Sigmoid colon (tissue), 7 donors: ENCODE data around the gene GALNT10. TPM values are rescaled to one million over a fixed set of nuclear protein-coding genes. Genes with fewer than 3 reads are reported as not detected.
A peak's percentile ranks its signal among the peaks of the same experiment; 100 is the strongest.

Experiments used
- DNase-seq: peaks from one replicate; pipeline ENCODE4 v3.0.0-alpha.2; 2019
- H3K27ac ChIP-seq, 4 donors: fragments of 200-600 bp; sonication (generic); one replicate each; pipeline ENCODE4 v1.5.1; 2016 to 2019; ENCODE audit warnings: mild to moderate bottlenecking in 1 of 4
- H3K27me3 ChIP-seq, 3 donors: fragments of 200-600 bp; sonication (generic); one replicate each; pipeline ENCODE4 v1.5.1; 2019; ENCODE audit warnings: mild to moderate bottlenecking in 1 of 3
- H3K36me3 ChIP-seq, 4 donors: fragments of 200-600 bp; sonication (generic); one replicate each; pipeline ENCODE4 v1.5.1; 2016 to 2019
- H3K4me1 ChIP-seq, 4 donors: fragments of 200-600 bp; sonication (generic); one replicate each; pipeline ENCODE4 v1.5.1; 2017 to 2019
- H3K4me3 ChIP-seq, 4 donors: fragments of 200-600 bp; sonication (generic); one replicate each; pipeline ENCODE4 v1.5.1; 2017 to 2019; ENCODE audit warnings: mild to moderate bottlenecking in 2 of 4, moderate library complexity in 1 of 4
- H3K9me3 ChIP-seq, 4 donors: fragments of 200-600 bp in 3 of 4; sonication (generic) in 3 of 4; one replicate each; pipeline versions ENCODE4 v1.5.1 to v1.6.1; 2013 to 2019
- EP300 ChIP-seq, 4 donors: sonication (generic); formaldehyde crosslinking; IDR thresholded peaks; one replicate each; pipeline ENCODE4 v1.6.1; 2017; ENCODE audit warnings: antibody characterized with exemption in 4 of 4
- POLR2A ChIP-seq, 2 donors: fragments of 450-650 bp; IDR thresholded peaks; one replicate each; pipeline ENCODE4 v1.6.1; 2016; ENCODE audit warnings: antibody characterized with exemption in 2 of 2, mild to moderate bottlenecking in 2 of 2, moderate library complexity in 2 of 2
- POLR2AphosphoS5 ChIP-seq, 4 donors: sonication (generic); formaldehyde crosslinking; IDR thresholded peaks; one replicate each; pipeline ENCODE4 v1.6.1; 2017; ENCODE audit warnings: antibody characterized with exemption in 4 of 4
- WGBS, 2 donors: extraction: QIAGEN DNeasy Blood & Tissue Kit; methylation state at CpG; one replicate each; pipeline ENCODE4 v1.1.7; 2013; 5-methylcytosine and 5-hydroxymethylcytosine counted together
- intact Hi-C: fragments of 100-400 bp; cut with DNase I; formaldehyde crosslinking; loops from one replicate; pipeline ENCODE4 v1.15.1; 2023
- polyA plus RNA-seq, 3 donors: library from polyadenylated mRNA; stranded (reverse); fragments of 200-250 nt; gene quantifications; one replicate each; pipeline ENCODE4 v1.2.3, GENCODE V29; 2013
- total RNA-seq, 4 donors: library from RNA; depleted of rRNA; stranded (reverse); fragments of >200 nt; gene quantifications; one replicate each; pipeline ENCODE4 v1.1.0, GENCODE V29; 2016
- TF ChIP-seq, protein P1 (sequence below), 4 experiments: fragments of 450-650 bp in 3 of 4; fragments of 200-600 bp in 1 of 4; IDR thresholded peaks; one replicate each; pipeline ENCODE4 v1.5.1; 2016 to 2019; ENCODE audit warnings: antibody characterized with exemption in 4 of 4, mild to moderate bottlenecking in 3 of 4, moderate library complexity in 2 of 4
- donor health status: healthy with polysubstance abuse.
- donor health status: Bipolar disorder and iron deficiency.
- donor health status: healthy.

GALNT10 gene
- total and polyA plus RNA-seq, 7 donors: 6.0 to 41.7 (median 24.3) TPM

DNA sequence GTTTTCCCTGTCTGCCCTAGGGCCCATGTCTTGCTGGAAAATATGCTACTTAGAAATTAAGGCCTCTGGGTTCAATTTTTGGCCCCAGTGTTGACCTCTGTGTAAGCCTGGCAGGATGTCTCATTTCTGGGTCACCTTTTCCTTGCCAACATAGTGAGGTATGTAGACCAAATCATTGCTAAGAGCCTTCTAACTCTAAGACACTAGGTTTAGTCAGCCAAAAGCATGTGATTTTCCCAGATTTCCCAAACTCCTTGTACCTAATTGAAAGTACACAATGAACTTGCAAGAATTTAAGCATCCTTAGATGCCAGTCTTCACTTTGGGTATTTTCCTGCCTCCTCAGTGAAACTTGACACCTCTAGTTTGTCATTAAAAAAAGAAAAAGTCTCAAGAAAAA is 77.0 kb downstream of the GALNT10 start:
- TF ChIP-seq POLR2A (IDR thresholded peaks at IDR 0.05) (no peak), EP300 (IDR thresholded peaks at IDR 0.05) (no peak), POLR2AphosphoS5 (IDR thresholded peaks at IDR 0.05) (no peak)
- TF ChIP-seq, protein P1, sequence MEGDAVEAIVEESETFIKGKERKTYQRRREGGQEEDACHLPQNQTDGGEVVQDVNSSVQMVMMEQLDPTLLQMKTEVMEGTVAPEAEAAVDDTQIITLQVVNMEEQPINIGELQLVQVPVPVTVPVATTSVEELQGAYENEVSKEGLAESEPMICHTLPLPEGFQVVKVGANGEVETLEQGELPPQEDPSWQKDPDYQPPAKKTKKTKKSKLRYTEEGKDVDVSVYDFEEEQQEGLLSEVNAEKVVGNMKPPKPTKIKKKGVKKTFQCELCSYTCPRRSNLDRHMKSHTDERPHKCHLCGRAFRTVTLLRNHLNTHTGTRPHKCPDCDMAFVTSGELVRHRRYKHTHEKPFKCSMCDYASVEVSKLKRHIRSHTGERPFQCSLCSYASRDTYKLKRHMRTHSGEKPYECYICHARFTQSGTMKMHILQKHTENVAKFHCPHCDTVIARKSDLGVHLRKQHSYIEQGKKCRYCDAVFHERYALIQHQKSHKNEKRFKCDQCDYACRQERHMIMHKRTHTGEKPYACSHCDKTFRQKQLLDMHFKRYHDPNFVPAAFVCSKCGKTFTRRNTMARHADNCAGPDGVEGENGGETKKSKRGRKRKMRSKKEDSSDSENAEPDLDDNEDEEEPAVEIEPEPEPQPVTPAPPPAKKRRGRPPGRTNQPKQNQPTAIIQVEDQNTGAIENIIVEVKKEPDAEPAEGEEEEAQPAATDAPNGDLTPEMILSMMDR (IDR thresholded peaks at IDR 0.05): no peak
- Histone ChIP-seq H3K4me3 (no peak overlapping the region), H3K36me3 (no peaks in the 10 kb centered on the region), H3K27ac (peak overlapping the region in 3 of 4 donors; percentile 43 to 56 (median 48)), H3K9me3 (no peaks in the 10 kb centered on the region), H3K27me3 (no peaks in the 10 kb centered on the region), H3K4me1 (peaks cover 0 to 55% (median 43%) of the 10 kb centered on the region in 4 donors)
- DNase-seq: no peak
- intact Hi-C loops: no loop called here

DNA sequence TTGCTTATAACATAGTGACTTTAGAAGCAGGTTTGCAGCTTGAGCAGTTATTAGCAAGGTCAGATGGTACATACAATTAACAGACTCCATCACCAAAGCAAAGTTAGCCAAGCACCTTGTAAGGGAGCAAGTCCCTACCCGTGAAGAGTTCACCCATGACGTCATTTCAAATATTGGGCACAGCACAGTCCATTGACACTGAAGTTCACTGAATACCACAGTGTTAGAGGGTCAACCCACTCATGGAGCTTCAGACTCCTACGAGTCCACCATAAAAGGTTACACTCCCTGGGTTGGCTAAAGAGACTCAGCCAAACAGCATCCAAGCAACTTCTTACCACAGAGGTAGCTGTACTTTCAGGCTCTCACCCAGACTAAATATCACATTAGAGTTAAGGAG is 77.5 kb downstream of the GALNT10 start:
- no peaks in the 10 kb centered on the region for H3K27me3 ChIP-seq
- H3K27ac ChIP-seq: peak overlapping the region in 3 of 4 donors; percentile 43 to 56 (median 48)
- H3K9me3 ChIP-seq: no peaks in the 10 kb centered on the region
- H3K4me1 ChIP-seq: peaks cover 0 to 60% (median 48%) of the 10 kb centered on the region in 4 donors
- 81 to 93% methylated on average over 3 of the region's 3 CpGs for WGBS, 2 donors
- no peak overlapping the region for H3K4me3 ChIP-seq
- intact Hi-C loops: no loop called here
- no peaks in the 10 kb centered on the region for H3K36me3 ChIP-seq
- TF ChIP-seq EP300 (IDR thresholded peaks at IDR 0.05): no peak
- no peak for TF ChIP-seq POLR2A (IDR thresholded peaks at IDR 0.05)
- no peak for DNase-seq

DNA sequence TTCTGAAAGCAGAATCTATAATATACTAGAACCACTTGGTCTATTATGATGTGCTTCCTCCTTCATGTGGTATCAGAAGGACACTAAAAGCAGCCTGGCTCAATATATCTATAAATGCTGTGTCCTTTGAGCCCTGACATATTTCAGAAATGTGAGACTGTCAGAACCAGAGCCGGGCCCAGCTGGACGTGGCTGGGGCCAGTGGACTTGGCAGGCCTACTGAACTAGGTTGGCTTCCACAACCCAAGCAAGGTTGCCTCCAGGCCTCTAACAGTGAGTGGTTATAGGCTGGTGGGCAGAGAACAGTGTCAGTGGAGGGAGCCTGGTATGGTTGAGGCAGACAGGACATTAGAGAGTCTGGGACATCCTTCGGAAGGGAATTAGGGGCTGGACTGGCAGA is 78.9 kb downstream of the GALNT10 start:
- 93 to 95% methylated on average over 3 of the region's 3 CpGs for WGBS, 2 donors
- no peak overlapping the region for H3K27ac ChIP-seq

DNA sequence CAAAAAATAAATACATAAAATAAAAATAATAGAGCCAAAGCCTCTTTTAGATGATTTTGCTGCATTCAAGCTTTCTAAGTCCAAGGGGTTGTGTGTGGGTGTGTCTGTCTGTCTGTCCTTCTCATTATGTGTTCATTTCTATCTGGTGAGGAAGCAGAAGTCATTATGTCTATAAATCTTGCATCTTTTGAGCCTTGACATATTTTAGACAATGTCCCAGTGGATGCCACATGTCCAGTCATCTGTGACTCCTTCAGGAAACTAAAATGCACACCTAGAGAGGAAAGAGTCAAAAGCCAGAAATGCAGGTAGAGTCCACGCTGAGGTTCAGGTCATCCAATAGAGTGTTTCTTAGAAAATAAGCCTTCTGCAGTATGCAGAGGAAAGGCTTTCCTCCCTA is 80.9 kb downstream of the GALNT10 start:
- 79 to 95% methylated on average over 1 of the region's 1 CpG for WGBS, 2 donors
- Histone ChIP-seq H3K4me1 (peaks cover 0 to 52% (median 46%) of the 10 kb centered on the region in 4 donors), H3K4me3 (no peak overlapping the region), H3K9me3 (no peaks in the 10 kb centered on the region), H3K27ac (no peak overlapping the region), H3K27me3 (no peaks in the 10 kb centered on the region), H3K36me3 (no peaks in the 10 kb centered on the region)
- intact Hi-C loops: no loop called here
- DNase-seq: no peak
- TF ChIP-seq POLR2AphosphoS5 (IDR thresholded peaks at IDR 0.05) (no peak), EP300 (IDR thresholded peaks at IDR 0.05) (no peak), POLR2A (IDR thresholded peaks at IDR 0.05) (no peak)
- TF ChIP-seq, protein P1 (IDR thresholded peaks at IDR 0.05): no peak

More for the DNA sequence above, 78.9 kb downstream of the GALNT10 start:
- DNase-seq: no peak
- intact Hi-C loops: no loop called here
- Histone ChIP-seq H3K27me3 (no peaks in the 10 kb centered on the region), H3K4me1 (peaks cover 0 to 61% (median 52%) of the 10 kb centered on the region in 4 donors), H3K9me3 (no peaks in the 10 kb centered on the region), H3K4me3 (no peak overlapping the region), H3K36me3 (no peaks in the 10 kb centered on the region)
- TF ChIP-seq, protein P1 (IDR thresholded peaks at IDR 0.05): no peak
- no peak for TF ChIP-seq POLR2A (IDR thresholded peaks at IDR 0.05)

DNA sequence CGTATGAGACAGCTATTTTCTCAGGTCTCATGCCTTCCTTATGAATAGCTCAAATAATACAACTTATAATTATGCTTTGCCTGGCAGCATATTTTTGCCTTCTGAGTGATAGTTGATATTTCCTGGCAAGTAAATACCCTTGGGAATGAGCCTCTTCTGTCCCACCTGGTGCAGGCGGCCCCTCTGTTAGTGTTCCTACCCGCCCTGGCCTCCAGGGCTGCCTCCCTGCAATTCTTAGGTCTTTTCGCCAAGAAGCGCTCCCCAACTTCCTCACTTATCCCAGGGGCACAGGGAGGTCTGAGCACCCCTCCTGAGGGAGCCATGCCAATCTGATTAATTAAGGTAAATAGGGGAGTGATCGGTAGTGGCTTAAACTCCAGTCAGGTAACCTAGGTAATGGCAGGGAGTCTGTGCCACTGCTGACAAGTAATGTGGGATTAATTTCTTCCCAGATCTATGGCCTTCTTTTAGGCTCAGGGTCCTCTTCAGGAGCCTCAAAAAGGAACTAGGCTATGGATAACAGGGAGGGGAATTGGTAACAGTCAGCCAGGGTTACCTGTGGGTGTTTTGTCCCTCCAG is 81.5 kb downstream of the GALNT10 start:
- Histone ChIP-seq H3K9me3 (no peaks in the 10 kb centered on the region), H3K27ac (peak overlapping the region; percentile 27 to 55 (median 46)), H3K4me3 (no peak overlapping the region), H3K27me3 (no peaks in the 10 kb centered on the region), H3K36me3 (no peaks in the 10 kb centered on the region), H3K4me1 (peaks cover 0 to 57% (median 48%) of the 10 kb centered on the region in 4 donors)
- intact Hi-C loops: no loop called here
- TF ChIP-seq, protein P1 (IDR thresholded peaks at IDR 0.05): no peak
- no peak for TF ChIP-seq POLR2A (IDR thresholded peaks at IDR 0.05)
- no peak for TF ChIP-seq EP300 (IDR thresholded peaks at IDR 0.05)
- TF ChIP-seq POLR2AphosphoS5 (IDR thresholded peaks at IDR 0.05): no peak
- no peak for DNase-seq
- WGBS, 2 donors: 92 to 95% methylated on average over 6 of the region's 6 CpGs
